ENCODE results near the gene SEMA3E. TPM values are rescaled to one million over a fixed set of nuclear protein-coding genes. Genes with fewer than 3 reads are reported as not detected.
"Not testable (repeated sequence)": the region's sequence is repeated elsewhere in the genome, so short reads cannot be mapped to it uniquely, and the experiment has no call there.

The SEMA3E gene
- total RNA-seq, 1 donor from 2014 or later = not detected

DNA sequence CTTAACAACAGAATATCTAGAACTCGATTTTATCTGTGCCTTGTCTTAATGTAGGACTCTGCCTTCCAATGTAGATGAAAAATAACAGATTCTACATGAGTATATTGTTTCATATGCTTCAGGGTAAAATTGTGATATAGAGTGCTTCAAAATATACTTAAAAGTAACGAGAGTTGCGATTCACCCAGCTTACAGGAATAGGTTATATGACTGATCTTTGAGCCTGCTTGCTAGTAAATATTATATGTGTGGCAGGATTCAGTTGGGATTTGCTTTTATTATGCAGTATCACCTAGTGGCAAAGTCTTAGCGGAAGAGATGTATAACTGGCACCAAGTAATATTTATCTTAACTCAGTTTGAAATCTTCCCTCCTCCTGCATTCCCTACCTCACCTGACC lies 183.3 kb downstream of the SEMA3E start:
- no peaks in the 10 kb centered on the region for H3K9me3 Mint-ChIP-seq
- DNase-seq (ENCODE audit: low spot score) = no peak
- H3K36me3 Mint-ChIP-seq (ENCODE audit: low read depth) = no peaks in the 10 kb centered on the region
- H3K4me3 Mint-ChIP-seq = no peak overlapping the region
- intact Hi-C loops (cut with micrococcal nuclease) = no loop called here
- no peaks in the 10 kb centered on the region for H3K4me1 Mint-ChIP-seq (ENCODE audit: low read depth)
- no peak overlapping the region for H3K27ac Mint-ChIP-seq
- no peaks in the 10 kb centered on the region for H3K27me3 Mint-ChIP-seq (ENCODE audit: insufficient read depth)

DNA sequence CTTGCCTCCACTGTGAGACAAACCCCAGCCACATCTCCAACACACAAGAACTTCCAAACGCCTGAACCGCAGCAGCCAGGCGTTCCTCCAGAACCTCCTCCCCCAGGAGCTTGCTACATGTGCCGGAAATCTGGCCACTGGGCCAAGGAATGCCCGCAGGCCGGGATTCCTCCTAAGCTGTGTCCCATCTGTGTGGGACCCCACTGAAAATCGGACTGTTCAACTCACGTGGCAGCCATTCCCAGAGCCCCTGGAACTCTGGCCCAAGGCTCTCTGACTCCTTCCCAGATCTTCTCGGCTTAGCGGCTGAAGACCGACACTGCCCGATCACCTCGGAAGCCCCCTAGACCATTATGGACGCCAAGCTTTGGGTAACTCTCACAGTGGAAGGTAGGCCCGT lies 187.1 kb downstream of the SEMA3E start:
- H3K27ac Mint-ChIP-seq; H3K36me3 Mint-ChIP-seq (ENCODE audit: low read depth); intact Hi-C loops (cut with micrococcal nuclease); H3K4me1 Mint-ChIP-seq (ENCODE audit: low read depth); H3K27me3 Mint-ChIP-seq (ENCODE audit: insufficient read depth); H3K4me3 Mint-ChIP-seq; H3K9me3 Mint-ChIP-seq; DNase-seq (ENCODE audit: low spot score): not testable (repeated sequence)

DNA sequence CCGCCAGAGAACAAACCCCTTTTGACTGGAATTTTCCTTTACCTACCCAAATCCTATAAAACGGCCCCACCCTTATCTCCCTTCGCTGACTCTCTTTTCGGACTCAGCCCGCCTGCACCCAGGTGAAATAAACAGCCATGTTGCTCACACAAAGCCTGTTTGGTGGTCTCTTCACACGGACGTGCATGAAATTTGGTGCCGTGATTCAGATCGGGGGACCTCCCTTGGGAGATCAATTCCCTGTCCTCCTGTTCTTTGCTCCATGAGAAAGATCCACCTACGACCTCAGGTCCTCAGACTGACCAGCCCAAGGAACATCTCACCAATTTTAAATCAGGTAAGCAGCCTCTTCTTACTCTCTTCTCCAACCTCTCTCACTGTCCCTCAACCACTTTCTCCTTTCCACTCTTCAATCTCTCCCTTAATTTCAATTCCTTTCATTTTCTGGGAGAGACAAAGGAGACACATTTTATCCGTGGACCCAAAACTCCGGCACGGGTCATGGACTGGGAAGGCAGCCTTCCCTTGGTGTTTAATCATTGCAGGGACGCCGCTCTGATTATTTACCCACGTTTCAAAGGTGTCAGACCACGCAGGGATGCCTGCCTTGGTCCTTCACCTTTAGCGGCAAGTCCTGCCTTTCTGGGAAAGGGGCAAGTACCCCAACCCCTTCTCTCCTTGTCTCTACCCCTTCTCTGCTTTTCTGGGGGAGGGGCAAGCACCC lies 188.8 kb downstream of the SEMA3E start:
- intact Hi-C loops (cut with micrococcal nuclease); H3K4me3 Mint-ChIP-seq: not testable (repeated sequence)

DNA sequence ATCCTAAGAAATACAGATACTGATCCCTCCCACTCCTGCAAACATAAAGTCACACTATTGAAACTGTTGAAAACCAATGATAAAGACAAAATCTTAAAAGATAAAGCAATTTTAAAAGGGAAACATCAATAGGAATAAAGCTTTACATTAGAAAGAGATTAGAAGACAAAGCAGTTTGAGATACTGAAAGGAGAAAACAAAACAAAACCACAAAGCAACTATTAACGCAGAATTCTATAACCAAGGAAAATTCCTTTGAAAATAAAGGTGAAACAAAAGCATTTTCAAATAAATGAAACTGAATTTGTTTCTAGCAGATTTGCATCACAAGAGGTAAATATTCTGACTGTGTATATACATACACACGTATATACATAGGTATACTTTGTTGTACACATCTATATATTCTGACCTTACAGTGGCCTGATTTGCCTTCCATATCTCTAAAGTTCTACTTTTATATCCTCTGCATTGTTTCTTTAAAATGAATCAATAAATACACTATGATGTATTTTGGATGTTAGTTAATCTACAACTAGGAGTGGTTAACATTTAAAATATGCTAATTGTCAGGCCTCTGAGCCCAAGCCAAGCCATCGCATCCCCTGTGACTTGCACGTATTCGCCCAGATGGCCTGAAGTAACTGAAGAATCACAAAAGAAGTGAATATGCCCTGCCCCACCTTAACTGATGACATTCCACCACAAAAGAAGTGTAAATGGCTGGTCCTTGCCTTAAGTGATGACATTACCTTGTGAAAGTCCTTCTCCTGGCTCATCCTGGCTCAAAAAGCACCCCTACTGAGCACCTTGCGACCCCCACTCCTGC lies 189.6 kb downstream of the SEMA3E start:
- H3K27me3 Mint-ChIP-seq (ENCODE audit: insufficient read depth); DNase-seq (ENCODE audit: low spot score); H3K4me3 Mint-ChIP-seq; H3K9me3 Mint-ChIP-seq; intact Hi-C loops (cut with micrococcal nuclease); H3K4me1 Mint-ChIP-seq (ENCODE audit: low read depth); H3K36me3 Mint-ChIP-seq (ENCODE audit: low read depth); H3K27ac Mint-ChIP-seq: not testable (repeated sequence)

More for the DNA sequence above, 188.8 kb downstream of the SEMA3E start:
- not testable (repeated sequence) for H3K9me3 Mint-ChIP-seq; H3K36me3 Mint-ChIP-seq (ENCODE audit: low read depth); H3K27ac Mint-ChIP-seq; DNase-seq (ENCODE audit: low spot score); H3K27me3 Mint-ChIP-seq (ENCODE audit: insufficient read depth); H3K4me1 Mint-ChIP-seq (ENCODE audit: low read depth)

DNA sequence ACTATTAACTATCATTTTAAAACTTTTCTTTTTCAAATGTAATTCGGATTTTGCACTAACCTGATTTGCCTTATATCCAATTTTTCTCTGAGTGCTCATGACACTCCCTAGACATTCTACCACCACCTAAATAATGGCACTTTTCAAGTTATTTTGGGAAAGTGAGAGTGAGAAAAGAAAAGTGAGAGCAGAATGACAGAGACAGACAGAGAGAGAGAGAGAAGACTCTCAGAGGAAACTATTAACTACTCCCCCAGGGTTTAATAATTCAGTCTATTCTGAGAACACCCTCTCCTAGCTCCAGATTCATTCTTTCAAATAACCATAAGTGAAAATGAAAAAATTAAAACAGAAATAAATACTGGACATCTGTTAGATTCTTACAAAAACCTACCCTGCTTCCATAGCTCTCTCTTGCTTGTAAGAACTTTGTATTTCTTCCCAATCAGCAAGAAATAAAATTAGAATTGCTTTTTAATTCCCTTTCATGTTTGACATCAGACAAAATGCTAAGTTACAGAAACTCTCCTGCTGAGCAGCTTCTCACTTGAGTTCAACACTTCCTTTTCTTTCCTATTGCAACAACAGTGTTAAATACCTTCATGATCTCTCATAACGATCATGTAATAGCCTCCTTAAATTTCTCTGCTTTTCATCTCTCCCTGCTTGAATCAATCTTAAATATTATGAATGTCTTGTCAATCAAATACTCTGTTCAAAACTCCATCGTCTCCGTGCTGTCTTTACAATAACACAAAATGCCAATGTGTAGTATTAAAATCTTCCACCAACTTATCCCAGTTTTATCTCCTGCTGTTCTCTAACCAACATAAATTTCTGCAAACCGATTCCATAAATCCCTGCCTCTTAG lies 191.7 kb downstream of the SEMA3E start:
- no peak for DNase-seq (ENCODE audit: low spot score)
- H3K27me3 Mint-ChIP-seq (ENCODE audit: insufficient read depth) = no peaks in the 10 kb centered on the region
- H3K4me3 Mint-ChIP-seq = no peak overlapping the region
- intact Hi-C loops (cut with micrococcal nuclease) = no loop called here
- H3K9me3 Mint-ChIP-seq = no peaks in the 10 kb centered on the region
- no peaks in the 10 kb centered on the region for H3K36me3 Mint-ChIP-seq (ENCODE audit: low read depth)
- H3K27ac Mint-ChIP-seq = no peak overlapping the region
- no peaks in the 10 kb centered on the region for H3K4me1 Mint-ChIP-seq (ENCODE audit: low read depth)

DNA sequence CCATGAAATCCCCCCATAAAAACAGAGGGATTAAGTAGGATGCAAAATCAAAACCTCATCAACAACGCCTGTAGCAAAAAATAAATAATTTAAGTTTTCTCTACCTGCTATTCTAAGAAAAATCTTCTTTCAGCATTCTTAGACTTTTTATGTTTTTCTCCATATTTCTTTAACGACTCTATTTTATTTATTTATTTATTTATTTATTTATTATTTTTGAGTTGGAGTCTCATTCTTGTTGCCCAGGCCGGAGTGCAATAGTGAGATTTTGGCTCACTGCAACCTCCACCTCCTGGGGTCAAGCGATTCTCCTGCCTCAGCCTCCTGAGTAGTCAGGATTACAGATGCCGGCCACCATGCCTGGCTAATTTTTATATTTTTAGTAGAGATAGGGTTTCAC lies 192.5 kb downstream of the SEMA3E start:
- H3K36me3 Mint-ChIP-seq (ENCODE audit: low read depth) = no peaks in the 10 kb centered on the region
- H3K4me3 Mint-ChIP-seq = no peak overlapping the region
- H3K27me3 Mint-ChIP-seq (ENCODE audit: insufficient read depth) = no peaks in the 10 kb centered on the region
- no peaks in the 10 kb centered on the region for H3K9me3 Mint-ChIP-seq
- no peak overlapping the region for H3K27ac Mint-ChIP-seq
- no peak for DNase-seq (ENCODE audit: low spot score)
- intact Hi-C loops (cut with micrococcal nuclease) = no loop called here
- H3K4me1 Mint-ChIP-seq (ENCODE audit: low read depth) = no peaks in the 10 kb centered on the region

DNA sequence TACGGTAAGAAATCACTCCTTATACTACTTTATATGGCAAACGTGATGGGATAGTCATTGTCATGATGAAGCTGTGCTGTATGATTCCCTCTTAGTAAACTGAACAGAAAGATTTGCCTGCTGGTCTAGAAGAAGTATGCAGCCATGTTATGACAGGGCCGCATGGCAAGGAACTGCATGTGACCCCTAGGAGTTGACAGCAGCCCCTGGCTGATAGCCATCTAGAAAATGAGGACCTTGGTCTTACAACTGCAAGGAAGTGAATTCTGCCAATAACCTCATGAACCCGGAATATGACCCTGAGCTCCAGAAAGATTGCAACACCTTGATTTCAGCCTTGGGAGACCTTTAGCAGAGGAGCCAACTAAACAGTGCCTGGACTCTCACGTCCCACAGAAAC lies 193.3 kb downstream of the SEMA3E start:
- intact Hi-C loops (cut with micrococcal nuclease) = no loop called here
- H3K4me1 Mint-ChIP-seq (ENCODE audit: low read depth) = no peaks in the 10 kb centered on the region
- no peaks in the 10 kb centered on the region for H3K36me3 Mint-ChIP-seq (ENCODE audit: low read depth)
- H3K27ac Mint-ChIP-seq = no peak overlapping the region
- H3K9me3 Mint-ChIP-seq = no peaks in the 10 kb centered on the region
- H3K27me3 Mint-ChIP-seq (ENCODE audit: insufficient read depth) = no peaks in the 10 kb centered on the region
- H3K4me3 Mint-ChIP-seq = no peak overlapping the region
- no peak for DNase-seq (ENCODE audit: low spot score)

DNA sequence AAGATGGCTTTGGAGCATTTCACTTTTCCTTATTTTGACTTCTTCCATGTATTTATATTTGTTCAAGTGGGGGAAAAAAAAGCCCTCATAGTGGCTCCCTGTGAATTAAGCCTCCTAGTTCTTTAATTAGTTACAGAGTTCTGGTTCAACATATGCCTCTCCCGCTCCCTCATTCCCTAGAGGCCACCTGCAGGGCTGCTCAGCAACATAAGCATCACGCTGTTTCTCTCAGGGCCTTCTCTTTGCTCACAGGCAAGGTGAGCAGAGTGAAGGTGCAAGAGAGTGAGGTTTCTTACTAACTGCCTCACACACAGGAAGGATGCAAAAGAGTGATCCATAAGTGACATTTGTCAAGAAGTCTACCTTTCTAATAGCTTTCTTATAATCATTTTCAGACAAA lies 196.7 kb downstream of the SEMA3E start:
- H3K27ac Mint-ChIP-seq = no peak overlapping the region
- no peaks in the 10 kb centered on the region for H3K36me3 Mint-ChIP-seq (ENCODE audit: low read depth)
- no peak overlapping the region for H3K4me3 Mint-ChIP-seq
- intact Hi-C loops (cut with micrococcal nuclease) = no loop called here
- no peaks in the 10 kb centered on the region for H3K4me1 Mint-ChIP-seq (ENCODE audit: low read depth)
- DNase-seq (ENCODE audit: low spot score) = no peak
- H3K27me3 Mint-ChIP-seq (ENCODE audit: insufficient read depth) = no peaks in the 10 kb centered on the region
- H3K9me3 Mint-ChIP-seq = no peaks in the 10 kb centered on the region

DNA sequence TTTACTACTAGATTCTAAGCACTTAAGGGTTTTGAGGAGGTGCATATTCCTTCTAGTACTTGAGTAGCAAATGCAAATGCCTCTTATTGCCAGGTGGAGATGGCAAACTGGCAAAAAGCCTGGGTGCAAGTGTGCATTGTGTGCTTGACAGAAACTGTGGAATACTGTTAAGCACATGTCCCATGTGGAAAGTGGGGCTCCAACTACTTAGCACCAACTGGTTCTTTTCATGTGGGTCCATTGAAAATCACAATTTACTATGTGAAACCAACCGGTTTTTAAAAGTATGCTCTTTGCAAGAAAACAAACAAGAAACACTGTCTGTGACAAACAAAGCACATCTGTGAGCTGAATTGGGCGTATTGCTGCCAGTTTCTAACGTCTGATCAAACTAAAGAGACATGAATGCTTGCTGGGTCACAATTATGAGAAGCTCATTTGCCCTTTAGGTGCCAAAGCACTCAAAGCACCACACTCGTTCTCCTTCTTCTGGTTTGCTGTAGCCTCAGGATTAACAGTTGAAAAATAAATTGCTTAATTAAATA lies 197.4 kb downstream of the SEMA3E start:
- Mint-ChIP-seq H3K27ac (no peak overlapping the region), H3K27me3 (ENCODE audit: insufficient read depth) (no peaks in the 10 kb centered on the region), H3K4me1 (ENCODE audit: low read depth) (no peaks in the 10 kb centered on the region), H3K4me3 (no peak overlapping the region), H3K36me3 (ENCODE audit: low read depth) (no peaks in the 10 kb centered on the region), H3K9me3 (no peaks in the 10 kb centered on the region)
- DNase-seq (ENCODE audit: low spot score) = no peak
- intact Hi-C loops (cut with micrococcal nuclease) = no loop called here

DNA sequence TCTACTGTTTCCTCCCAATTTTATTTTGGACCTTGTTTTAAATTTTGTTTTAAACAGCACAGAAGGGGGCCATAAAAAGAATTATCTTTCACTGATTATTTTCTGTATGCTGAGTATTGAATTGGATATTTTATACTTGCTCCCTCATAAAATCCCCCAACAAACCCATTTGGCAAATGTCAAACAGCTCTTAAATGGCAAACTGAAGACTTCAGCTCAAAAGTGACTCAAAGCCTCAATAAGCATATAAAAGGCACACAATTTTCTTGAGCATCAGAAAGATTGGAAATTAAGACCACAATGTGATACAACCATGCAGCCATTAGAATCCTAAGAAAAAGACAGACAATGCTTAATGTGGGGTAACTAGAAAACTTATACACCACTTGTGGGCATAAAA lies 199.2 kb downstream of the SEMA3E start:
- Mint-ChIP-seq H3K9me3 (no peaks in the 10 kb centered on the region), H3K36me3 (ENCODE audit: low read depth) (no peaks in the 10 kb centered on the region), H3K4me1 (ENCODE audit: low read depth) (no peaks in the 10 kb centered on the region), H3K4me3 (no peak overlapping the region), H3K27ac (no peak overlapping the region), H3K27me3 (ENCODE audit: insufficient read depth) (no peaks in the 10 kb centered on the region)
- intact Hi-C loops (cut with micrococcal nuclease) = no loop called here
- DNase-seq (ENCODE audit: low spot score) = no peak

DNA sequence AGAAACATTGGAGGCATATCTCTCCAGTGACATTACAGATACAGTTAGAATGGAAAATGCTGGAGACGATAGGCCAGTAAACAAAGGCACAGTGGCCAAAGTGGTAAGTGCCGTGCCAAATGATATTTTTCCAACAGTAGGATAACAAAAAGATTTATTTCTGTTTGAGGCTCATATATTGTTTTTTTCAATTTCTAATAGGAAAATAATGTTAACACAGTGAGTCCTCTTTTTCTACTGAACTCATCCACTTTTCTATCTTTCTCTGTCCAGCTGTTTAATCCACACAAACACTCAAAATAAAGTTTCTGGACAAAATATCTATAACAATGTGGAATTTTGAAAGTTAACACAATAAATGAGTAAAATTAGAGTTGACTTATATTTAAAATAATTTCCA lies 201.3 kb downstream of the SEMA3E start:
- Mint-ChIP-seq H3K4me3 (no peak overlapping the region), H3K27ac (no peak overlapping the region), H3K27me3 (ENCODE audit: insufficient read depth) (no peaks in the 10 kb centered on the region), H3K4me1 (ENCODE audit: low read depth) (no peaks in the 10 kb centered on the region), H3K36me3 (ENCODE audit: low read depth) (no peaks in the 10 kb centered on the region), H3K9me3 (no peaks in the 10 kb centered on the region)
- no peak for DNase-seq (ENCODE audit: low spot score)
- intact Hi-C loops (cut with micrococcal nuclease) = no loop called here

DNA sequence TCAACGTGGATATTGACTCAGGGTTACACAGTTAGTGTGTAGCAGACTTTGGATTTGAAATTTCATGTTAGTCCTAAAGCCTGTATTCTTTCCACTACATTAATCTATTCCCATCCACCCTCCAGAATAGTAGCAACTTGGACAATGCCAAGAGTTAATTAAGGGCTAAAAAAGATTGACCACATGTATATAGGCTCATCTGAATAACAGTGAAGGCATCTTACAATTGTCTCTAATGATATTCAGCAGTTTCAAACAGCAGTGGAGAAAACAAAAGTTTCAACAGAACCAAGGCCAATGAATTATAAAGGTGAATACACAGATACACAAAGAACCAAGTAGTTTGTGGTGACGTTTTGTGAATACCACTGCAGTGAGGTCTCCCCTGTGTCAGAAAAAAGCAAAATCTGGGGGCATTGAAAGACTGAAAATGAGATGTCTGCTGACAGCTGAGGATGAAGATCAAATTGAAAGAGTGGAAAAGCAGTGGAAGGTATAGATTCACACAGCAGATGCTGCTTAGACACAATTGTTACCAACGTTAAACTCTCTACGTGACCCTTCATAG lies 202.8 kb downstream of the SEMA3E start:
- DNase-seq (ENCODE audit: low spot score) = no peak
- H3K4me3 Mint-ChIP-seq = no peak overlapping the region
- H3K4me1 Mint-ChIP-seq (ENCODE audit: low read depth) = no peaks in the 10 kb centered on the region
- no peak overlapping the region for H3K27ac Mint-ChIP-seq
- no peaks in the 10 kb centered on the region for H3K36me3 Mint-ChIP-seq (ENCODE audit: low read depth)
- intact Hi-C loops (cut with micrococcal nuclease) = no loop called here
- H3K9me3 Mint-ChIP-seq = no peaks in the 10 kb centered on the region
- H3K27me3 Mint-ChIP-seq (ENCODE audit: insufficient read depth) = no peaks in the 10 kb centered on the region

All from activated T-helper 1 cell treated with anti-CD3 and anti-CD28 coated beads, Interleukin-12 subunit alpha, Interleukin-12 subunit beta, Interleukin-2, Interleukin-4 antibody, amounts not matched to agents 30 ng/mL and 10 ng/mL and 1 ng/mL, durations not matched to agents 14 hours and 24 hours and 36 hours (primary cell).